MM.1S (cell line): Measurements from ENCODE around the gene CORO1C.

ENCODE experiments used
- DNase-seq: peaks from one replicate; pipeline ENCODE4 v3.0.0-alpha.2; 2015
- H2AFZ ChIP-seq: fragments of 300-600 bp; sonication (generic); 2 replicates; pipeline ENCODE4 v1.6.0; 2016; ENCODE audit warnings: antibody characterized with exemption, low read length
- H3F3A ChIP-seq: fragments of 300-600 bp; sonication (generic); 2 replicates; pipeline ENCODE4 v1.6.1; 2016; ENCODE audit warnings: mild to moderate bottlenecking, antibody characterized with exemption, low read length, moderate library complexity, mixed read lengths; ENCODE audit not compliant: insufficient read depth
- H3K27ac ChIP-seq: fragments of 300-600 bp; sonication (generic); 2 replicates; pipeline ENCODE4 v1.5.1; 2016; ENCODE audit warnings: mild to moderate bottlenecking, low read length
- H3K27me3 ChIP-seq: fragments of 300-600 bp; sonication (generic); replicated peaks from 2 replicates; pipeline ENCODE4 v1.6.0; 2016; ENCODE audit warnings: low read length; ENCODE audit not compliant: insufficient read depth
- H3K36me3 ChIP-seq: fragments of 300-600 bp; sonication (generic); replicated peaks from 2 replicates; pipeline ENCODE4 v1.6.1; 2016; ENCODE audit warnings: mild to moderate bottlenecking, low read length, mixed read lengths; ENCODE audit not compliant: insufficient read depth
- H3K4me1 ChIP-seq: fragments of 300-600 bp; sonication (generic); 2 replicates; pipeline ENCODE4 v1.6.1; 2016; ENCODE audit warnings: low read length, mixed read lengths
- H3K4me2 ChIP-seq: fragments of 300-600 bp; sonication (generic); 2 replicates; pipeline ENCODE4 v1.6.0; 2016; ENCODE audit warnings: low read depth, low read length
- H3K4me3 ChIP-seq: fragments of 300-600 bp; sonication (generic); 2 replicates; pipeline ENCODE4 v1.5.1; 2016; ENCODE audit warnings: low read length, mixed read lengths
- H3K79me2 ChIP-seq: fragments of 300-600 bp; sonication (generic); 2 replicates; pipeline ENCODE4 v1.6.1; 2016; ENCODE audit warnings: mixed run types, low read length, mixed read lengths
- H3K9ac ChIP-seq: fragments of 300-600 bp; sonication (generic); 2 replicates; pipeline ENCODE4 v1.6.1; 2016; ENCODE audit warnings: low read length, mixed read lengths
- H3K9me2 ChIP-seq: fragments of 300-600 bp; sonication (generic); replicated peaks from 2 replicates; pipeline ENCODE4 v1.6.1; 2016; ENCODE audit warnings: mild to moderate bottlenecking, low read length, mixed read lengths; ENCODE audit not compliant: insufficient read depth
- H3K9me3 ChIP-seq: fragments of 300-600 bp; sonication (generic); replicated peaks from 2 replicates; pipeline ENCODE4 v1.6.1; 2016; ENCODE audit warnings: mild to moderate bottlenecking, low read length, mixed read lengths; ENCODE audit not compliant: insufficient read depth
- H4K20me1 ChIP-seq: fragments of 300-600 bp; sonication (generic); 2 replicates; pipeline ENCODE4 v1.6.1; 2016; ENCODE audit warnings: mild to moderate bottlenecking, low read length, moderate library complexity, mixed read lengths; ENCODE audit not compliant: insufficient read depth
- CTCF ChIP-seq: fragments of 300-600 bp; sonication (generic); IDR thresholded peaks from 2 replicates; pipeline ENCODE4 v1.5.1; 2016; ENCODE audit warnings: antibody characterized with exemption, low read length, mixed read lengths
- EZH2 ChIP-seq: fragments of 300-600 bp; sonication (generic); optimal IDR thresholded peaks from 2 replicates; pipeline ENCODE3; 2017; ENCODE audit warnings: low read depth, mild to moderate bottlenecking, antibody characterized with exemption, low read length, mixed read lengths
- EZH2phosphoT487 ChIP-seq: fragments of 300-600 bp; sonication (generic); IDR thresholded peaks from 2 replicates; pipeline ENCODE4 v1.6.1; 2018; ENCODE audit warnings: antibody characterized with exemption, low read length

CORO1C gene

GRCh38 chr12:108727161-108727560 is 4.2 kb downstream of the CORO1C start:
- H2AFZ ChIP-seq = no peak overlapping the region
- H3K79me2 ChIP-seq = peaks cover 91% of the 10 kb centered on the region
- H3K27me3 ChIP-seq = no peaks in the 10 kb centered on the region
- DNase-seq = no peak
- no peaks in the 10 kb centered on the region for H3K9me2 ChIP-seq
- no peaks in the 10 kb centered on the region for H3K9me3 ChIP-seq
- H3K27ac ChIP-seq = no peak overlapping the region
- TF ChIP-seq CTCF = no peak
- TF ChIP-seq EZH2phosphoT487 = no peak
- no peak for TF ChIP-seq EZH2
- no peak overlapping the region for H3K9ac ChIP-seq
- peaks cover 47% of the 10 kb centered on the region for H3K4me1 ChIP-seq
- peaks cover 22% of the 10 kb centered on the region; the same call in 1 of the 2 replicates for H4K20me1 ChIP-seq
- H3F3A ChIP-seq = peaks cover 19% of the 10 kb centered on the region
- H3K4me2 ChIP-seq = no peak overlapping the region
- H3K4me3 ChIP-seq = no peak overlapping the region
- H3K36me3 ChIP-seq = no peaks in the 10 kb centered on the region; the same call in 1 of the 2 replicates

GRCh38 chr12:108724890-108725151 is 6.5 kb downstream of the CORO1C start:
- H3K4me2 ChIP-seq = 0 out of 2 replicates have a peak overlapping the region, but pooled peaks have one; percentile 2
- H3F3A ChIP-seq = peaks cover 7% of the 10 kb centered on the region
- H4K20me1 ChIP-seq = peaks cover 25% of the 10 kb centered on the region; the same call in 1 of the 2 replicates

GRCh38 chr12:108724054-108724889 is 7.0 kb downstream of the CORO1C start:
- Histone ChIP-seq H3K4me3 (no peak overlapping the region), H3F3A (0 out of 2 replicates have a peak, but pooled peaks cover 2% of the 10 kb centered on the region), H3K27ac (no peak overlapping the region; the same call in 1 of the 2 replicates), H3K9me3 (no peaks in the 10 kb centered on the region), H2AFZ (no peak overlapping the region), H3K9ac (no peak overlapping the region), H3K4me2 (peak overlapping the region; percentile 17; the same call in 1 of the 2 replicates), H3K27me3 (no peaks in the 10 kb centered on the region), H3K36me3 (no peaks in the 10 kb centered on the region; the same call in 1 of the 2 replicates), H3K79me2 (peaks cover 99% of the 10 kb centered on the region), H3K9me2 (no peaks in the 10 kb centered on the region), H3K4me1 (peaks cover 43% of the 10 kb centered on the region), H4K20me1 (peaks cover 29% of the 10 kb centered on the region)
- TF ChIP-seq EZH2phosphoT487 (no peak), CTCF (no peak), EZH2 (no peak)
- DNase-seq = no peak

More at GRCh38 chr12:108724890-108725151, 6.5 kb downstream of the CORO1C start:
- Histone ChIP-seq H3K27me3 (no peaks in the 10 kb centered on the region), H3K36me3 (no peaks in the 10 kb centered on the region; the same call in 1 of the 2 replicates), H3K79me2 (peaks cover 99% of the 10 kb centered on the region), H3K4me1 (peaks cover 47% of the 10 kb centered on the region), H2AFZ (no peak overlapping the region), H3K4me3 (no peak overlapping the region), H3K27ac (no peak overlapping the region), H3K9me3 (no peaks in the 10 kb centered on the region), H3K9ac (no peak overlapping the region), H3K9me2 (no peaks in the 10 kb centered on the region)
- no peak for DNase-seq
- TF ChIP-seq CTCF (no peak), EZH2 (no peak), EZH2phosphoT487 (no peak)
